Mesodermal cell (in vitro differentiated cells): ENCODE data around the gene SLC9A3.

ENCODE experiments used
- H3K27ac ChIP-seq: 2 replicates; pipeline ENCODE4 v1.7.0; 2013; ENCODE audit warnings: mild to moderate bottlenecking, low read depth, low read length, moderate library complexity; ENCODE audit not compliant: severe bottlenecking
- H3K36me3 ChIP-seq: 2 replicates; pipeline ENCODE4 v1.7.1; 2013; ENCODE audit warnings: mild to moderate bottlenecking, low read length, moderate library complexity; ENCODE audit not compliant: control insufficient read depth, insufficient read depth
- H3K4me1 ChIP-seq: one replicate; pipeline ENCODE4 v1.7.1; 2013; ENCODE audit warnings: mild to moderate bottlenecking, low read length; ENCODE audit not compliant: insufficient read depth, control insufficient read depth, poor library complexity, severe bottlenecking
- H3K4me3 ChIP-seq: 2 replicates; pipeline ENCODE4 v1.7.0; 2013; ENCODE audit warnings: low read length, control low read depth, mild to moderate bottlenecking; ENCODE audit not compliant: insufficient read depth, poor library complexity, severe bottlenecking; ENCODE audit errors: extremely low read depth
- H3K9me3 ChIP-seq: 2 replicates; pipeline ENCODE4 v1.7.1; 2013; ENCODE audit warnings: mild to moderate bottlenecking, low read length, moderate library complexity; ENCODE audit not compliant: control insufficient read depth
- WGBS, 2 experiments: methylation state at CpG; one replicate each; pipeline ENCODE4 v1.1.5; 2013; ENCODE audit warnings: missing lambda C conversion rate in 2 of 2; ENCODE audit not compliant: insufficient coverage in 2 of 2; 5-methylcytosine and 5-hydroxymethylcytosine counted together

The SLC9A3 gene

GRCh38 chr5:436641-436975, 87.6 kb downstream of the SLC9A3 start:
- Histone ChIP-seq H3K4me3 (no peak overlapping the region), H3K27ac (no peak overlapping the region), H3K9me3 (no peaks in the 10 kb centered on the region), H3K36me3 (no peaks in the 10 kb centered on the region), H3K4me1 (no peaks in the 10 kb centered on the region)
- 54 to 78% methylated on average over 4 of the region's 5 CpGs for WGBS, 2 experiments

GRCh38 chr5:435961-436640, 88.1 kb downstream of the SLC9A3 start:
- Histone ChIP-seq H3K4me3 (no peak overlapping the region), H3K27ac (no peak overlapping the region), H3K9me3 (no peaks in the 10 kb centered on the region), H3K36me3 (no peaks in the 10 kb centered on the region), H3K4me1 (no peaks in the 10 kb centered on the region)
- WGBS, 2 experiments = 80 to 89% methylated on average over 18 of the region's 18 CpGs

GRCh38 chr5:435156-435790, 89.0 kb downstream of the SLC9A3 start:
- 86 to 92% methylated on average over 27 of the region's 27 CpGs for WGBS, 2 experiments
- H3K9me3 ChIP-seq = no peaks in the 10 kb centered on the region
- no peak overlapping the region for H3K4me3 ChIP-seq
- H3K27ac ChIP-seq = no peak overlapping the region
- no peaks in the 10 kb centered on the region for H3K36me3 ChIP-seq
- H3K4me1 ChIP-seq = no peaks in the 10 kb centered on the region

- no peaks in the 10 kb centered on the region for H3K4me1 ChIP-seq
- H3K27ac ChIP-seq = no peak overlapping the region
- no peaks in the 10 kb centered on the region for H3K36me3 ChIP-seq
- no peaks in the 10 kb centered on the region for H3K9me3 ChIP-seq
- WGBS, 2 experiments = 87 to 90% methylated on average over 25 to 26 of the region's 26 CpGs
- H3K4me3 ChIP-seq = no peak overlapping the region
Observed at GRCh38 chr5:434443-435146, 89.7 kb downstream of the SLC9A3 start.

- Histone ChIP-seq H3K36me3 (no peaks in the 10 kb centered on the region), H3K4me3 (no peak overlapping the region), H3K27ac (no peak overlapping the region), H3K9me3 (no peaks in the 10 kb centered on the region), H3K4me1 (no peaks in the 10 kb centered on the region)
- 84 to 92% methylated on average over 15 to 16 of the region's 16 CpGs for WGBS, 2 experiments
Observed at GRCh38 chr5:433836-434235, 90.4 kb downstream of the SLC9A3 start.

- 90 to 92% methylated on average over 19 to 22 of the region's 23 CpGs for WGBS, 2 experiments
- no peaks in the 10 kb centered on the region for H3K9me3 ChIP-seq
- no peak overlapping the region for H3K27ac ChIP-seq
- H3K4me1 ChIP-seq = no peaks in the 10 kb centered on the region
- no peak overlapping the region for H3K4me3 ChIP-seq
- no peaks in the 10 kb centered on the region for H3K36me3 ChIP-seq
Observed at GRCh38 chr5:432928-433791, 91.1 kb downstream of the SLC9A3 start.

- Histone ChIP-seq H3K27ac (no peak overlapping the region), H3K4me3 (no peak overlapping the region), H3K4me1 (no peaks in the 10 kb centered on the region), H3K36me3 (no peaks in the 10 kb centered on the region), H3K9me3 (no peaks in the 10 kb centered on the region)
- 78 to 88% methylated on average over 15 to 18 of the region's 18 CpGs for WGBS, 2 experiments
Observed at GRCh38 chr5:432201-432927, 91.9 kb downstream of the SLC9A3 start.

- Histone ChIP-seq H3K4me3 (no peak overlapping the region), H3K4me1 (no peaks in the 10 kb centered on the region), H3K36me3 (no peaks in the 10 kb centered on the region), H3K27ac (no peak overlapping the region), H3K9me3 (no peaks in the 10 kb centered on the region)
- WGBS, 2 experiments = 84 to 95% methylated on average over 2 to 3 of the region's 4 CpGs
Observed at GRCh38 chr5:431711-432050, 92.6 kb downstream of the SLC9A3 start.

GRCh38 chr5:431001-431710, 93.1 kb downstream of the SLC9A3 start:
- Histone ChIP-seq H3K4me1 (no peaks in the 10 kb centered on the region), H3K9me3 (no peaks in the 10 kb centered on the region), H3K27ac (no peak overlapping the region), H3K36me3 (no peaks in the 10 kb centered on the region), H3K4me3 (no peak overlapping the region)
- WGBS, 2 experiments = 58 to 60% methylated on average over 11 of the region's 18 CpGs
